GM12801 (cell line): ENCODE data around the gene HLA-DMA.

Experiments
- TF ChIP-seq, protein P1 (sequence below): IDR thresholded peaks from one replicate; pipeline ENCODE4 v1.5.1; 2011; ENCODE audit warnings: control low read depth; ENCODE audit not compliant: insufficient read length; ENCODE audit errors: extremely low read depth

HLA-DMA gene

DNA sequence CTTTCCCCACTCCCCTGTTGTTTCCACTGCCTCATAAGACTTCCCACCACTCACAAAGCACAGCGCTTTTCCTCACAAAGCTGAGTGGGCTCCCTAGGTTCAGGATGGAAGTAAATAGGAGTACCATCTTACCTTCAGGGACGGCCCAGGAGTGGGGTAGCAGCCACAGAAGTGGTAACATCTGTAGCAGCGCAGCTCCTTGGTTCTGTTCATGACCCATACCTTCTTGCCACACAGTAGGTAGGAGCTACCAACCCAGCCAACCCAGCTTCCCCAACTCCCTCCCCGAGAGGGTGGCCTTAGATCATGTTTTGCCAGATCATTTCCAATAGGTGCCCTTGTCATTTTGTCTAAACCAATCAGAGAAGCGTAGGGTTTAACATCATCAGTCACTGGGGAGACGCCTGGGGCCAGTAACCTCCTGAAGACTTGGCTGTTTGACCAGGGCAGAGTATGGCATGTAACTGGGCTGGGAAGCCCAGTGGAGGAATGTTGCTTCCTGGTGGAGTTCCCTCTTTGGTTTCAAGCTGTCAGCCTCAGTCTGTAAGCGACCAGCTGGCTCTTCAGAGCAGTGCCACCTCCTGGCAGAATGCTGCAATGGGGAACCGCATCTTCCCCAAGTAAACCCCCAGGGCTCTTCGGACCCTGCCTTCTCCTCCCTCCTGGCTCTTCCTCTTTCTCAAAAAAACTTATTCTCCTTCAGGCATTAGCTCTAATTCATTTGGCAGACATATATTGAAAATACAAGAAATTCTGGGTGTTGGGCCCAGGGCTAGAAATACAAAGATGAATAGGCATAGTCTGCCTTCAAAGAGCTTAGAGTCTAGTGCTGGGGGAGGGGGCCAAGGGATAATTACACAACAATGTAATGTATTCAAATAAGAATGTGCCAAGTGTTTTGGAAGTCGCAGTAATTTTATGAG, at the start of gene HLA-DMA:
TSS of gene HLA-DMA (minus strand) at position 281 of the 923 bp plus-strand sequence. CDS start at position 220, 61 bp downstream.
- TF ChIP-seq, protein P1, sequence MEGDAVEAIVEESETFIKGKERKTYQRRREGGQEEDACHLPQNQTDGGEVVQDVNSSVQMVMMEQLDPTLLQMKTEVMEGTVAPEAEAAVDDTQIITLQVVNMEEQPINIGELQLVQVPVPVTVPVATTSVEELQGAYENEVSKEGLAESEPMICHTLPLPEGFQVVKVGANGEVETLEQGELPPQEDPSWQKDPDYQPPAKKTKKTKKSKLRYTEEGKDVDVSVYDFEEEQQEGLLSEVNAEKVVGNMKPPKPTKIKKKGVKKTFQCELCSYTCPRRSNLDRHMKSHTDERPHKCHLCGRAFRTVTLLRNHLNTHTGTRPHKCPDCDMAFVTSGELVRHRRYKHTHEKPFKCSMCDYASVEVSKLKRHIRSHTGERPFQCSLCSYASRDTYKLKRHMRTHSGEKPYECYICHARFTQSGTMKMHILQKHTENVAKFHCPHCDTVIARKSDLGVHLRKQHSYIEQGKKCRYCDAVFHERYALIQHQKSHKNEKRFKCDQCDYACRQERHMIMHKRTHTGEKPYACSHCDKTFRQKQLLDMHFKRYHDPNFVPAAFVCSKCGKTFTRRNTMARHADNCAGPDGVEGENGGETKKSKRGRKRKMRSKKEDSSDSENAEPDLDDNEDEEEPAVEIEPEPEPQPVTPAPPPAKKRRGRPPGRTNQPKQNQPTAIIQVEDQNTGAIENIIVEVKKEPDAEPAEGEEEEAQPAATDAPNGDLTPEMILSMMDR = no peak

DNA sequence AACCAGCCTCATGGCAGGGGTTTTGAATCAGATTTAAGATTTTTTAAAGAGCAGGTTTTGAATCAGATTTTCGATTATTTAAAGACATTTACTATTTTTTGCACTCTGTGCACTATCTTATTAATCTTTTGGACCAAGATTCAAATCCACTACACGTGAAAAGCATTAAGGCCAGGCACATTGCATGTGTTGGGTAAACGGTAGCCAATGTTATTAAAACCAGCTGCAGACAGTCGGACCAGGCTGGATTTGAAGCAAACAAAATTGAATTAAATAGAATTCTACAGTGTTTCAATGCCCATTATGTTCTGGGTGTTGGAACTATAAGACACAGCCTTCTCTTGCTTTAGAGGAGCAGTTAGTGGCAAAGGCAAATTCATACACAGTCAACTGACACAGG, 48.8 kb upstream of the HLA-DMA start:
- TF ChIP-seq, protein P1 = no peak

DNA sequence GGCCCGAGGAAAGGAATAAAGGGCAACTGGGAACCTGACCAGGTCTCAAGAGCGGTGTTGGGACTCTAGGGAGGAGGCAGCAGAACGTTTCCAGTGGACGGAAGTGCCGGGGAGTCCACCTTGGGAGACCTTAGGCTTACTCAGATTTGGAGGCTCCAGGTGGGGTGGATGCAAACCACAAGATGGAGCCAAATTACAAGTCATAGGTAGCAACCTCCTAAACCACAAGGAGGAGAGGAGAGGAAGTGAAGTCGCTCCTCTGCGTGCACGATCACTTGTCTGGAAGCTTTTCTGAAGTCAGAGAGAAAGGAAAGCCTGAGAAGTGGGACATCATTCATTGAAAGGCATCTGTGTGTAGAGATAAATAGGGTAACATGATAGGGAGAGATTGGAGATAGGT, 47.2 kb upstream of the HLA-DMA start:
- TF ChIP-seq, protein P1 = no peak

- TF ChIP-seq, protein P1 = no peak
Measured at GRCh38 chr6:32995448-32995847, 42.6 kb upstream of the HLA-DMA start.

GRCh38 chr6:32993363-32993973, 40.6 kb upstream of the HLA-DMA start:
- TF ChIP-seq, protein P1 = no peak

GRCh38 chr6:32991972-32992371, 39.1 kb upstream of the HLA-DMA start:
- TF ChIP-seq, protein P1 = no peak

DNA sequence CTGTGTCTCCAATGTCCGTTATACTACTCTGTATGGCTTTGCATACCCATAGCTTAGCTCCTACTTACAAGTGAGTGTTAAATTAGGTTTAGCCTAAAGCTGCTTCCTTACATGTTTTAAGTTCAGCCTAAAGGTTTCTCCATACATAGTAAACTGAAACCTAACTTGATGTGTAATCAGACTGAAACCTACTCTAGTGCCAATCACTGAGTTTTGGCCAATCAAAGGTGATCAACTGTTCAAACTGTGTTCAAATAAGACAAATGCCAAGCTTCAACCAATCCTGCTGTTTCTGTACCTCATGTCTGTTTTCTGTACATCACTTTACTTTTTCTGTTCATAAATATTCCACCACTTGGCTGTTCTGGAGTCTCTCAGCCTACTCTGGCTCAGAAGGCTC, 36.5 kb upstream of the HLA-DMA start:
- TF ChIP-seq, protein P1 = no peak
